D721Med (cell line): ENCODE measurements around the gene EFL1.

Experiments
- DNase-seq: peaks from one replicate; pipeline ENCODE4 v3.0.0; 2011; ENCODE audit warnings: low spot score; ENCODE audit not compliant: insufficient read length
- FAIRE-seq: peaks from 2 replicates; lab custom pipeline; 2011; peaks lifted over from hg19 to GRCh38; lab: Jason Lieb, UNC
- CTCF ChIP-seq: IDR thresholded peaks from 2 replicates; pipeline ENCODE4 v1.5.1; 2012; ENCODE audit warnings: mild to moderate bottlenecking, control low read depth; ENCODE audit not compliant: insufficient read depth; ENCODE audit errors: missing control alignments

The EFL1 gene

GRCh38 chr15:82093325-82093724 is 169.2 kb downstream of the EFL1 start:
- TF ChIP-seq CTCF: no peak
- FAIRE-seq: no peak
- no peak for DNase-seq

GRCh38 chr15:82091636-82092140 is 170.8 kb downstream of the EFL1 start:
- FAIRE-seq: no peak
- DNase-seq: no peak
- no peak for TF ChIP-seq CTCF

- TF ChIP-seq CTCF: no peak
- no peak for FAIRE-seq
- DNase-seq: no peak
Measured at GRCh38 chr15:82086243-82086995, 176.1 kb downstream of the EFL1 start.

GRCh38 chr15:82081914-82082762 is 180.4 kb downstream of the EFL1 start:
- FAIRE-seq (no peak), DNase-seq (no peak)
- no peak for TF ChIP-seq CTCF

GRCh38 chr15:82080774-82081173 is 181.8 kb downstream of the EFL1 start:
- no peak for TF ChIP-seq CTCF
- no peak for FAIRE-seq
- DNase-seq: no peak
